H1 (cell line): ENCODE data around the gene LTBP1. TPM values are rescaled to one million over a fixed set of nuclear protein-coding genes. Genes with fewer than 3 reads are reported as not detected.

Source experiments
- CTCF ChIA-PET: fragments of 300-600 bp; sonication (Branson Sonifier 250); formaldehyde crosslinking; loops from one replicate; lab custom pipeline; 2021; ENCODE audit not compliant: partially characterized antibody; lab: Charles Lee
- POLR2A ChIA-PET: fragments of 300-600 bp; sonication (Branson Sonifier 250); formaldehyde crosslinking; loops from one replicate; lab custom pipeline; 2021; ENCODE audit warnings: inconsistent platforms; ENCODE audit not compliant: partially characterized antibody; lab: Charles Lee
- DNase-seq, 2 experiments: peaks; one replicate each; pipeline versions ENCODE4 v3.0.0 to v3.0.0-alpha.2; 2010 to 2022; ENCODE audit warnings: low spot score in 2 of 2, low read depth in 1 of 2, mixed read lengths in 1 of 2
- FAIRE-seq: peaks from 2 replicates; lab custom pipeline; 2011; peaks lifted over from hg19 to GRCh38; lab: Jason Lieb, UNC
- H2AFZ ChIP-seq: 2 replicates; pipeline ENCODE4 v1.8.1; 2012; ENCODE audit warnings: low read length, inconsistent platforms
- H2AK5ac ChIP-seq: 2 replicates; pipeline ENCODE4 v1.6.1; 2013; ENCODE audit warnings: low read depth, low read length
- H2BK120ac ChIP-seq: replicated peaks from 2 replicates; pipeline ENCODE3; 2013; ENCODE audit warnings: low read depth, low read length, inconsistent platforms
- H2BK12ac ChIP-seq: 2 replicates; pipeline ENCODE4 v1.6.1; 2013; ENCODE audit warnings: low read depth, low read length
- H2BK15ac ChIP-seq: 2 replicates; pipeline ENCODE4 v1.6.1; 2013; ENCODE audit warnings: low read length
- H2BK20ac ChIP-seq: 2 replicates; pipeline ENCODE4 v1.6.1; 2013; ENCODE audit warnings: low read length
- H2BK5ac ChIP-seq: 2 replicates; pipeline ENCODE4 v1.6.1; 2013; ENCODE audit warnings: low read depth, low read length
- H3K14ac ChIP-seq: 2 replicates; pipeline ENCODE4 v1.6.1; 2013; ENCODE audit warnings: inconsistent platforms; ENCODE audit not compliant: insufficient read length
- H3K18ac ChIP-seq: 2 replicates; pipeline ENCODE4 v1.6.1; 2013; ENCODE audit warnings: low read length; ENCODE audit errors: extremely low read depth
- H3K23ac ChIP-seq: 2 replicates; pipeline ENCODE4 v1.6.1; 2013; ENCODE audit warnings: inconsistent platforms; ENCODE audit not compliant: insufficient read length
- H3K23me2 ChIP-seq: 2 replicates; pipeline ENCODE4 v1.6.1; 2013; ENCODE audit warnings: low read depth, low read length
- H3K27ac ChIP-seq: 2 replicates; pipeline ENCODE4 v1.6.1; 2011; ENCODE audit warnings: low read depth, low read length, inconsistent platforms
- H3K27me3 ChIP-seq, 4 experiments: replicated peaks in 1 of 4; 1 replicate in 1 of 4; 2 replicates in 3 of 4; pipeline versions ENCODE4 v1.6.1 to v1.8.1; 2011 to 2013; ENCODE audit warnings: low read length in 3 of 4, mild to moderate bottlenecking in 3 of 4, inconsistent platforms in 2 of 4, mixed read lengths in 2 of 4, moderate library complexity in 1 of 4; ENCODE audit not compliant: control insufficient read depth in 3 of 4, insufficient read depth in 3 of 4; ENCODE audit errors: extremely low read depth in 1 of 4
- H3K36me3 ChIP-seq, 4 experiments: 2 replicates each; pipeline versions ENCODE4 v1.6.1 to v1.8.1; 2011 to 2013; ENCODE audit warnings: mild to moderate bottlenecking in 4 of 4, low read length in 3 of 4, moderate library complexity in 2 of 4, control low read depth in 1 of 4, inconsistent platforms in 1 of 4; ENCODE audit not compliant: insufficient read depth in 4 of 4, control insufficient read depth in 2 of 4
- H3K4ac ChIP-seq: replicated peaks from 2 replicates; pipeline ENCODE3; 2013; ENCODE audit warnings: low read length, low read depth, mixed read lengths, inconsistent platforms; ENCODE audit not compliant: insufficient read length
- H3K4me1 ChIP-seq, 4 experiments: replicated peaks in 1 of 4; 1 replicate in 1 of 4; 2 replicates in 3 of 4; pipeline versions ENCODE4 v1.6.1 to v1.8.1; 2011 to 2013; ENCODE audit warnings: low read length in 3 of 4, inconsistent platforms in 2 of 4, mixed read lengths in 1 of 4; ENCODE audit not compliant: insufficient read depth in 4 of 4, control insufficient read depth in 3 of 4
- H3K4me2 ChIP-seq, 2 experiments: 2 replicates each; pipeline versions ENCODE4 v1.6.1 to v1.8.1; 2011 to 2013; ENCODE audit warnings: low read depth in 2 of 2, low read length in 2 of 2, control low read depth in 1 of 2, inconsistent platforms in 1 of 2, mild to moderate bottlenecking in 1 of 2; ENCODE audit not compliant: insufficient read depth in 1 of 2
- H3K4me3 ChIP-seq, 4 experiments: fragments of 200-600, 300-600 bp in 1 of 4; sonication (generic), shearing (Covaris generic), sonication (Bioruptor Twin) in 1 of 4; 2 replicates each; pipeline versions ENCODE4 v1.5.1 to v1.8.1; 2011 to 2016; ENCODE audit warnings: low read length in 4 of 4, low read depth in 3 of 4, control low read depth in 2 of 4, inconsistent platforms in 2 of 4, mild to moderate bottlenecking in 2 of 4, mixed read lengths in 1 of 4, moderate library complexity in 1 of 4; ENCODE audit not compliant: insufficient read depth in 2 of 4; ENCODE audit errors: extremely low read depth in 1 of 4
- H3K56ac ChIP-seq: replicated peaks from 2 replicates; pipeline ENCODE3; 2013; ENCODE audit warnings: low read depth, mild to moderate bottlenecking, mixed read lengths, low read length, inconsistent platforms; ENCODE audit not compliant: insufficient read length
- H3K79me1 ChIP-seq: 2 replicates; pipeline ENCODE4 v1.6.1; 2013; ENCODE audit warnings: low read depth, low read length, control low read depth
- H3K79me2 ChIP-seq, 2 experiments: 2 replicates each; pipeline versions ENCODE4 v1.6.1 to v1.8.1; 2012 to 2013; ENCODE audit warnings: low read length in 2 of 2, mild to moderate bottlenecking in 2 of 2, inconsistent platforms in 1 of 2; ENCODE audit not compliant: insufficient read depth in 2 of 2, control insufficient read depth in 1 of 2
- H3K9ac ChIP-seq, 4 experiments: replicated peaks in 1 of 4; 1 replicate in 1 of 4; 2 replicates in 3 of 4; pipeline versions ENCODE4 v1.6.1 to v1.8.1; 2011 to 2013; ENCODE audit warnings: low read depth in 3 of 4, low read length in 3 of 4, control low read depth in 2 of 4, mild to moderate bottlenecking in 2 of 4, moderate library complexity in 2 of 4, inconsistent platforms in 1 of 4; ENCODE audit errors: extremely low read depth in 1 of 4
- H3K9me3 ChIP-seq, 2 experiments: 2 replicates each; pipeline versions ENCODE4 v1.6.1 to v1.8.1; 2012 to 2013; ENCODE audit warnings: mild to moderate bottlenecking in 2 of 2, moderate library complexity in 2 of 2, control low read depth in 1 of 2, inconsistent platforms in 1 of 2, low read depth in 1 of 2, low read length in 1 of 2, mixed read lengths in 1 of 2; ENCODE audit not compliant: insufficient read depth in 2 of 2
- H4K20me1 ChIP-seq, 2 experiments: replicated peaks in 1 of 2; 2 replicates each; pipeline versions ENCODE3 to v1.8.1; 2011 to 2013; ENCODE audit warnings: inconsistent platforms in 2 of 2, low read length in 2 of 2, mild to moderate bottlenecking in 1 of 2; ENCODE audit not compliant: insufficient read depth in 2 of 2, control insufficient read depth in 1 of 2
- H4K5ac ChIP-seq: 2 replicates; pipeline ENCODE4 v1.6.1; 2013; ENCODE audit warnings: low read length, low read depth, mixed read lengths, inconsistent platforms; ENCODE audit not compliant: insufficient read length
- H4K8ac ChIP-seq: 2 replicates; pipeline ENCODE4 v1.8.0; 2013; ENCODE audit warnings: mild to moderate bottlenecking, moderate library complexity, low read length, inconsistent platforms; ENCODE audit not compliant: insufficient read depth; ENCODE audit errors: extremely low read depth
- H4K91ac ChIP-seq: replicated peaks from 2 replicates; pipeline ENCODE3; 2013; ENCODE audit warnings: low read length, mixed read lengths, inconsistent platforms; ENCODE audit not compliant: insufficient read length
- ASH2L ChIP-seq: fragments of 200-600, 300-600 bp; sonication (generic); IDR thresholded peaks from one replicate; pipeline ENCODE4 v1.7.1; 2017; ENCODE audit warnings: low read length
- HDAC2 ChIP-seq, 2 experiments: fragments of 300-600 bp in 1 of 2; sonication (generic) in 1 of 2; IDR thresholded peaks; 2 replicates each; pipeline ENCODE4 v1.6.1; 2011 to 2012; ENCODE audit warnings: low read depth in 2 of 2, low read length in 2 of 2, mild to moderate bottlenecking in 2 of 2, moderate library complexity in 2 of 2, borderline replicate concordance in 1 of 2, inconsistent platforms in 1 of 2
- POLR2A ChIP-seq, 2 experiments: IDR thresholded peaks; 1 replicate in 1 of 2; 2 replicates in 1 of 2; pipeline ENCODE4 v1.6.1; 2011; ENCODE audit warnings: low read depth in 2 of 2, low read length in 2 of 2, mild to moderate bottlenecking in 2 of 2; ENCODE audit errors: control extremely low read depth in 1 of 2
- POLR2AphosphoS5 ChIP-seq: IDR thresholded peaks from 2 replicates; pipeline ENCODE4 v1.6.1; 2011; ENCODE audit warnings: low read depth, low read length
- POU5F1 ChIP-seq: IDR thresholded peaks from 2 replicates; pipeline ENCODE4 v1.6.1; 2011; ENCODE audit warnings: low read depth, mild to moderate bottlenecking, low read length, moderate library complexity
- SIX5 ChIP-seq: IDR thresholded peaks from 2 replicates; pipeline ENCODE4 v1.6.1; 2011; ENCODE audit warnings: mild to moderate bottlenecking, low read depth, low read length
- SP2 ChIP-seq: IDR thresholded peaks from 2 replicates; pipeline ENCODE4 v1.6.1; 2012; ENCODE audit warnings: mild to moderate bottlenecking, low read length, inconsistent platforms
- WGBS, 2 experiments: shearing (Covaris generic) in 1 of 2; methylation state at CpG; one replicate each; pipeline versions ENCODE4 v1.1.6 to v1.1.7; 2013 to 2015; ENCODE audit warnings: low lambda C conversion rate in 2 of 2, mixed read lengths in 2 of 2, inconsistent platforms in 1 of 2, low coverage in 1 of 2, missing lambda C conversion rate in 1 of 2; ENCODE audit not compliant: insufficient replicate concordance in 2 of 2, insufficient coverage in 1 of 2, insufficient read length in 1 of 2; ENCODE audit errors: extremely low coverage in 1 of 2, missing lambda C conversion rate in 1 of 2; 5-methylcytosine and 5-hydroxymethylcytosine counted together
- polyA plus RNA-seq, 7 experiments: library from polyadenylated mRNA; depleted of rRNA in 3 of 7; stranded (reverse) in 5 of 7; unstranded in 2 of 7; fragments of >200 nt in 5 of 7; fragments of 200-250 nt in 2 of 7; gene quantifications; 1 replicate in 5 of 7; 2 replicates in 1 of 7; 4 replicates in 1 of 7; pipeline versions ENCODE4 v1.2.1 to v1.2.3, GENCODE V29; 2011 to 2013; ENCODE audit warnings: missing spikeins in 2 of 7, mixed read lengths in 2 of 7
- total RNA-seq: library from RNA; stranded (reverse); fragmentation: NEBNext Ultra II Directional; extraction: Animal tissue kit (Norgen Biotek cat#: 25700); gene quantifications from 2 replicates; pipeline ENCODE4 v1.2.1, GENCODE V29; 2021

LTBP1 gene
- total and polyA plus RNA-seq, 2 of the 8 experiments (the other 6 are each of a cell fraction or from before 2014, with no cell fraction given): 15.4 to 24.7 TPM

GRCh38 chr2:33214857-33215256 is 268.1 kb downstream of the LTBP1 start:
- Histone ChIP-seq H3K23ac (no peak overlapping the region), H3K27ac (no peak overlapping the region), H4K5ac (no peak overlapping the region), H3K4me3 (no peak overlapping the region), H3K14ac (no peak overlapping the region), H3K79me1 (no peaks in the 10 kb centered on the region), H2BK12ac (no peak overlapping the region), H2BK5ac (no peak overlapping the region), H3K27me3 (no peaks in the 10 kb centered on the region), H4K91ac (no peak overlapping the region), H4K20me1 (no peaks in the 10 kb centered on the region), H3K9me3 (no peaks in the 10 kb centered on the region), H3K56ac (no peak overlapping the region), H2AFZ (no peak overlapping the region), H3K79me2 (no peaks in the 10 kb centered on the region), H3K36me3 (no peaks in the 10 kb centered on the region), H3K23me2 (no peaks in the 10 kb centered on the region), H3K18ac (no peak overlapping the region), H2BK15ac (no peak overlapping the region), H2BK120ac (no peak overlapping the region), H3K4ac (no peak overlapping the region), H2BK20ac (no peak overlapping the region), H3K9ac (no peak overlapping the region), H4K8ac (no peak overlapping the region), H3K4me1 (peaks cover 0 to 2% (median 0%) of the 10 kb centered on the region in 4 experiments; a peak in 3 of 7 replicates), H2AK5ac (no peak overlapping the region), H3K4me2 (no peak overlapping the region)
- POLR2A ChIA-PET: no interaction called here
- DNase-seq (no peak), FAIRE-seq (no peak)
- CTCF ChIA-PET: interaction anchor here (1.0 to 1.3 kb wide), 3 partner anchors 15 to 441 kb away, joined by 3 read pairs; no protein-coding TSS in a partner anchor
- 87% methylated on average over 6 of the region's 6 CpGs; no CpG with 5 or more reads in 1 of the 2 experiments for WGBS, 2 experiments
- TF ChIP-seq ASH2L (no peak), POLR2A (IDR thresholded peaks at IDR 0.05; ENCODE audit: control extremely low read depth in 1 of 2, low read depth in 2 of 2, low read length in 2 of 2) (no peak), SP2 (no peak), HDAC2 (IDR thresholded peaks at IDR 0.05; ENCODE audit: borderline replicate concordance in 1 of 2, low read depth in 2 of 2, low read length in 2 of 2) (no peak), SIX5 (no peak), POLR2AphosphoS5 (no peak), POU5F1 (no peak)
